ENCODE data around the gene SMIM33. TPM values are rescaled to one million over a fixed set of nuclear protein-coding genes. Genes with fewer than 3 reads are reported as not detected.
A peak's percentile ranks its signal among the peaks of the same experiment; 100 is the strongest.
"Not testable (repeated sequence)": the region's sequence is repeated elsewhere in the genome, so short reads cannot be mapped to it uniquely, and the experiment has no call there.

Gene SMIM33
- total and polyA plus RNA-seq, 2 experiments from 2014 or later = not detected

DNA sequence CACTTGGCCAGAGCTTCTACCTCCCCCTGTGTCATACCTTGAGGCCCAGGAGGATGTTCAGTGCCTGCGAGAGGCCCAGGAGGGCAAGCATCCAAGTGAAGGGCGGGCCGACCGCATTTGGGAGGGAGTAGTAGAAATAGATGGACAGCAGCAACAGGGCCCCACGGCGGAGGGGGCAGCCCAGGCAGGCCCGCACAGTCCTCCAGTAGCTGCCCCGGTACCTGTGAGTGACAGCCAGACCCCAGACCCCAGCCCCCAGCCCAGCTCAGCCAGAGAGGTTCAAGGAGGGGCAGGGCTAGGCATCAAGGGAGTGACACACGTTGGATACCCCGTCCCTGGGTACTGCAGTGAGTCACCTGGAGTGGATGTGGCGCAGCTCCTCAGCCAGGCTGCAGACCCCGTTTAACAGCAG lies 10.3 kb downstream of the SMIM33 start:
- Histone ChIP-seq H3K79me2 (ENCODE audit: insufficient read depth) (peaks cover 35% of the 10 kb centered on the region), H4K20me1 (ENCODE audit: insufficient read depth) (no peaks in the 10 kb centered on the region), H3K9ac (peak overlapping the region; percentile 94), H2AFZ (no peak overlapping the region), H3K4me3 (peak overlapping the region; percentile 85), H3K36me3 (ENCODE audit: low read depth) (peaks cover 12% of the 10 kb centered on the region; the same call in 1 of the 2 replicates), H3K4me1 (ENCODE audit: insufficient read depth) (peaks cover 7% of the 10 kb centered on the region), H3K9me2 (ENCODE audit: insufficient read depth) (no peaks in the 10 kb centered on the region), H3K9me3 (ENCODE audit: low read depth) (no peaks in the 10 kb centered on the region), H3F3A (ENCODE audit: insufficient read depth) (peaks cover 9% of the 10 kb centered on the region), H3K27ac (peak overlapping the region; percentile 97), H3K27me3 (replicated peaks; ENCODE audit: insufficient read depth) (no peaks in the 10 kb centered on the region), H3K4me2 (ENCODE audit: unreplicated experiment) (peak overlapping the region; percentile 99)
- in situ Hi-C loops (cut with MboI) = no loop called here
- TF ChIP-seq EZH2 (IDR thresholded peaks at IDR 0.05; ENCODE audit: insufficient read depth, poor library complexity, severe bottlenecking) (no peak), EZH2phosphoT487 (IDR thresholded peaks at IDR 0.05; ENCODE audit: insufficient read depth, low read depth) (no peak)
- DNase-seq = peak; percentile 38
- WGBS, 2 experiments (ENCODE audit: low coverage in 1 of 2, low lambda C conversion rate in 2 of 2, missing lambda C conversion rate in 2 of 2) = 58 to 61% methylated on average over 8 to 12 of the region's 12 CpGs

DNA sequence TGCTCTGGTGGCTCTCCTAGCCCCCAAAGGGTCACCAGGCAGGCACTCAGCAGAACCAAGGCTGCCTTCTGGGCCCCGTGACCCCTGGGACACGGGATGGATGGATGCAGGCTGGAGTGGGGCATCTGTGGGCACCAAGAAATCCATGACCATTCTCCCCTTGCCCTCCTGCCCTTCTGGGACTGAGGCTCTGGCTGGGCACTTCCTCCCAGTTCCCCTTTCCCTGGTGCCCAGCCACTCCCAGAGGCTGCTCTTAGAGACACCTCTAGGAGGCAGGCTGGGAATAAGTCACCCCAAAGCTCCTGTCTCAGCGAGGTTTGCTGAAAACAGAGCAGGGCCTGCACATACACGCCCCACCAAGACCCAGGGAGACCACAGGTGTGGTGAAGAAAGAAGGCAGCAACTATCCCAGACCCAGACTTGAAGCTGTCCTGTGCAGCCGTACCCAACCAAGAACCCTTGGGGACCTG lies 10.8 kb downstream of the SMIM33 start:
- H3K27ac ChIP-seq = peak overlapping the region; percentile 97
- H3K4me2 ChIP-seq (ENCODE audit: unreplicated experiment) = peak overlapping the region; percentile 99
- peak overlapping the region; percentile 75 for H2AFZ ChIP-seq
- no peaks in the 10 kb centered on the region for H4K20me1 ChIP-seq (ENCODE audit: insufficient read depth)
- no peaks in the 10 kb centered on the region for H3K27me3 ChIP-seq (replicated peaks; ENCODE audit: insufficient read depth)
- TF ChIP-seq EZH2phosphoT487 (IDR thresholded peaks at IDR 0.05; ENCODE audit: insufficient read depth, low read depth) (no peak), EZH2 (IDR thresholded peaks at IDR 0.05; ENCODE audit: insufficient read depth, poor library complexity, severe bottlenecking) (no peak)
- in situ Hi-C loops (cut with MboI) = no loop called here
- H3K9ac ChIP-seq = peak overlapping the region; percentile 94
- H3K4me3 ChIP-seq = peak overlapping the region; percentile 85
- WGBS, 2 experiments (ENCODE audit: low coverage in 1 of 2, low lambda C conversion rate in 2 of 2, missing lambda C conversion rate in 2 of 2) = 25 to 36% methylated on average over 4 to 5 of the region's 5 CpGs
- peaks cover 35% of the 10 kb centered on the region for H3K79me2 ChIP-seq (ENCODE audit: insufficient read depth)
- H3K9me2 ChIP-seq (ENCODE audit: insufficient read depth) = no peaks in the 10 kb centered on the region
- no peaks in the 10 kb centered on the region for H3K9me3 ChIP-seq (ENCODE audit: low read depth)
- H3K36me3 ChIP-seq (ENCODE audit: low read depth) = peaks cover 12% of the 10 kb centered on the region; the same call in 1 of the 2 replicates
- peaks cover 9% of the 10 kb centered on the region for H3F3A ChIP-seq (ENCODE audit: insufficient read depth)
- DNase-seq = peak; percentile 79
- peaks cover 7% of the 10 kb centered on the region for H3K4me1 ChIP-seq (ENCODE audit: insufficient read depth)

DNA sequence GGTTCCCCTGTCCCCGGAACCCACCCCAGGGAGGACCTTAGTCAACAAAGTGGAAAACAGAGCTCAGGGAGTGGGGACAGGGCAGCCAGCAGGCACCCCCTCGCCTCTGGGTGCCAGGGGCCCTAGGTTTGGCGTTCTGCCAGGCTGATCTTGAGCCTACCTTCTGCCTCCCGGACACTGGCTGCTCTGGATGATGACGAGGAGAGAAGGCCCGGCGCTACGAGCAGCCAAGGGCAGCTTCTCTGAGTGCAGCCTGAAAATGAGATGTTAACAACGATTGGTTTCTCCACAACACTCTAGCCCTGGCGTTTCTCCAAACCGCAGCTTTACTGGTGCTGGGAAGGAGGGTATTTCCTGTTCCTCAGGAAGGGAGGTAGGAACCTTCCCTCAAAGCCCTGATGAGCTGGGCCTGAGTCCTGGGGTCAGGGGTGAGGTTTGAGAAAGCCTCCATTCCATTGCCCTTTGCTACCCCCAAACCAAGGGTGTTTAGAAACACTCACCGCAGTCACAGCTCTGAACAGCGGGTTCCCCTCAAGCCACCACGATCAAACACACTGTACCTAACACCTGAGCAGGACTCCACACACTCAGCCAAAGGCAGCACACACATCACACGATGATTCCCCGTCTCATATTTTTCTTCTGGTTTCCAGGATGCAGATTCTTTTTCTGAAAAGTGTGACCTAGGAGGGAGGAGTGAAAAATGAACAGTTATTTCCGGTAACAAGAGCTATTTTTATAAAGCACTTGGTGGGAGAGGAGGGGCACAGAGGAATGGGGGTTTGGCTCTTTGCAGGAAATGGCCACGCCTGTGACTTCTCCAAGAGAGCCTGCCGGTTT lies 11.5 kb downstream of the SMIM33 start, which contains the start of gene STING1:
Gene STING1 (minus strand): TSS at position 709 of the 840 bp plus-strand sequence. CDS start 1,054 bp downstream, outside the sequence.
- Histone ChIP-seq H3F3A (ENCODE audit: insufficient read depth) (peaks cover 9% of the 10 kb centered on the region), H3K9me2 (ENCODE audit: insufficient read depth) (no peaks in the 10 kb centered on the region), H3K4me3 (peak within 1 kb of the TSS; percentile 85), H3K9me3 (ENCODE audit: low read depth) (no peaks in the 10 kb centered on the region), H3K27me3 (replicated peaks; ENCODE audit: insufficient read depth) (no peaks in the 10 kb centered on the region), H3K36me3 (ENCODE audit: low read depth) (peaks cover 12% of the 10 kb centered on the region; the same call in 1 of the 2 replicates), H2AFZ (peak within 1 kb of the TSS; percentile 75), H3K4me2 (ENCODE audit: unreplicated experiment) (peak within 1 kb of the TSS; percentile 99), H3K79me2 (ENCODE audit: insufficient read depth) (peaks cover 35% of the 10 kb centered on the region), H3K27ac (peak within 1 kb of the TSS; percentile 97), H3K4me1 (ENCODE audit: insufficient read depth) (peaks cover 7% of the 10 kb centered on the region), H3K9ac (peak within 1 kb of the TSS; percentile 94), H4K20me1 (ENCODE audit: insufficient read depth) (no peaks in the 10 kb centered on the region)
- TF ChIP-seq EZH2 (IDR thresholded peaks at IDR 0.05; ENCODE audit: insufficient read depth, poor library complexity, severe bottlenecking) = no peak
- TF ChIP-seq EZH2phosphoT487 (IDR thresholded peaks at IDR 0.05; ENCODE audit: insufficient read depth, low read depth) = no peak
- peak; percentile 96 for DNase-seq
- in situ Hi-C loops (cut with MboI) = no loop called here
- 1 to 4% methylated on average over 19 of the region's 19 CpGs for WGBS, 2 experiments (ENCODE audit: low coverage in 1 of 2, low lambda C conversion rate in 2 of 2, missing lambda C conversion rate in 2 of 2)

DNA sequence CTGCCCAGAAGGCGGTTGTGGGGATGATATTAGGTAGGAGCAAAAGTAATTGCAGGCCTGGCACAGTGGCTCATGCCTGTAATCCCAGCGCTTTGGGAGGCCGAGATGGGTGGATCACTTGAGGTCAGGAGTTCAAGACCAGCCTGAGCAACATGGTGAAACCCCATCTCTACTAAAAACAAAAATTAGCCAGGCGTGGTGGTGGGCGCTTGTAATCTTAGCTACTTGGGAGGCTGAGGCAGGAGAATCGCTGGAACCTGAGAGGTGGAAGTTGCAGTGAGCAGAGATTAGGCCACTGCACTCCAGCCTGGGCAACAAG lies 12.0 kb downstream of the SMIM33 start:
- H3K9me3 ChIP-seq (ENCODE audit: low read depth); H3F3A ChIP-seq (ENCODE audit: insufficient read depth); H3K27me3 ChIP-seq (replicated peaks; ENCODE audit: insufficient read depth); in situ Hi-C loops (cut with MboI); H3K4me1 ChIP-seq (ENCODE audit: insufficient read depth); H4K20me1 ChIP-seq (ENCODE audit: insufficient read depth); DNase-seq; H3K9me2 ChIP-seq (ENCODE audit: insufficient read depth): not testable (repeated sequence)
- 51 to 55% methylated on average over 6 of the region's 6 CpGs for WGBS, 2 experiments (ENCODE audit: low coverage in 1 of 2, low lambda C conversion rate in 2 of 2, missing lambda C conversion rate in 2 of 2)
- Histone ChIP-seq H3K79me2 (ENCODE audit: insufficient read depth) (peaks cover 35% of the 10 kb centered on the region), H3K4me3 (peak overlapping the region; percentile 85), H3K9ac (peak overlapping the region; percentile 94), H3K36me3 (ENCODE audit: low read depth) (peaks cover 12% of the 10 kb centered on the region; the same call in 1 of the 2 replicates), H3K27ac (peak overlapping the region; percentile 97), H2AFZ (peak overlapping the region; percentile 75), H3K4me2 (ENCODE audit: unreplicated experiment) (peak overlapping the region; percentile 99)

All from GM23248 (cell line).